Neural cell (in vitro differentiated cells): Measurements from ENCODE around the gene HSD11B1L. TPM values are rescaled to one million over a fixed set of nuclear protein-coding genes. Genes with fewer than 3 reads are reported as not detected.

Source experiments
- H2AFZ ChIP-seq: fragments of 200-600, 300-800 bp; sonication (generic), shearing (Covaris generic); 2 replicates; pipeline ENCODE4 v1.6.0; 2014; ENCODE audit warnings: low read depth, mild to moderate bottlenecking, antibody characterized with exemption, low read length, moderate library complexity
- H3F3A ChIP-seq: fragments of 200-600 bp; shearing (Covaris generic); 2 replicates; pipeline ENCODE4 v1.6.1; 2016; ENCODE audit warnings: mild to moderate bottlenecking, moderate library complexity, mixed read lengths, antibody characterized with exemption, low read length; ENCODE audit not compliant: insufficient read depth, poor library complexity, severe bottlenecking
- H3K27ac ChIP-seq: fragments of 200-600, 300-800 bp; sonication (generic), shearing (Covaris generic); 2 replicates; pipeline ENCODE4 v1.5.1; 2014; ENCODE audit warnings: mild to moderate bottlenecking, low read length, moderate library complexity
- H3K27me3 ChIP-seq: fragments of 300-800, 200-600 bp; sonication (generic), shearing (Covaris generic); 2 replicates; pipeline ENCODE4 v1.6.0; 2014; ENCODE audit warnings: mild to moderate bottlenecking, low read depth, low read length, moderate library complexity; ENCODE audit not compliant: insufficient read depth
- H3K36me3 ChIP-seq: fragments of 300-800, 200-600 bp; sonication (generic), shearing (Covaris generic); 2 replicates; pipeline ENCODE4 v1.5.1; 2014; ENCODE audit warnings: mild to moderate bottlenecking, antibody characterized with exemption, low read length, moderate library complexity; ENCODE audit not compliant: insufficient read depth
- H3K4me2 ChIP-seq: fragments of 300-800, 200-600 bp; sonication (generic), shearing (Covaris generic); 2 replicates; pipeline ENCODE4 v1.6.0; 2014; ENCODE audit warnings: mild to moderate bottlenecking, low read length
- H3K4me3 ChIP-seq: fragments of 300-800, 200-600 bp; sonication (generic), shearing (Covaris generic); 2 replicates; pipeline ENCODE4 v1.5.1; 2014; ENCODE audit warnings: mild to moderate bottlenecking, low read length, moderate library complexity
- H3K79me2 ChIP-seq: fragments of 200-600 bp; shearing (Covaris generic); replicated peaks from 2 replicates; pipeline ENCODE4 v1.6.0; 2014; ENCODE audit warnings: mild to moderate bottlenecking, low read length, moderate library complexity; ENCODE audit not compliant: insufficient read depth
- H3K9ac ChIP-seq: fragments of 300-800, 200-600 bp; sonication (generic), shearing (Covaris generic); 2 replicates; pipeline ENCODE4 v1.6.1; 2016; ENCODE audit warnings: mild to moderate bottlenecking, low read length, mixed read lengths
- H3K9me2 ChIP-seq: fragments of 200-600 bp; shearing (Covaris generic); 2 replicates; pipeline ENCODE4 v1.6.1; 2016; ENCODE audit warnings: mild to moderate bottlenecking, low read length, mixed read lengths; ENCODE audit not compliant: insufficient read depth
- H3K9me3 ChIP-seq: fragments of 200-600, 300-800 bp; sonication (generic), shearing (Covaris generic); 2 replicates; pipeline ENCODE4 v1.6.1; 2016; ENCODE audit warnings: mild to moderate bottlenecking, mixed run types, low read length, moderate library complexity, mixed read lengths
- H4K20me1 ChIP-seq: fragments of 200-600 bp; shearing (Covaris generic); 2 replicates; pipeline ENCODE4 v1.6.1; 2016; ENCODE audit warnings: mild to moderate bottlenecking, mixed run types; ENCODE audit not compliant: insufficient read depth
- EP300 ChIP-seq: fragments of 450-650 bp; conservative IDR thresholded peaks from 2 replicates; pipeline ENCODE4 v1.6.1; 2014; ENCODE audit warnings: antibody characterized with exemption, mild to moderate bottlenecking, moderate library complexity; ENCODE audit not compliant: poor library complexity, severe bottlenecking
- EZH2 ChIP-seq: fragments of 200-600, 300-800 bp; shearing (Covaris generic), sonication (generic); IDR thresholded peaks from 2 replicates; pipeline ENCODE4 v1.6.1; 2014; ENCODE audit warnings: antibody characterized with exemption, low read length, borderline replicate concordance, mild to moderate bottlenecking; ENCODE audit not compliant: insufficient read depth, poor library complexity, severe bottlenecking
- MXI1 ChIP-seq: fragments of 450-650 bp; conservative IDR thresholded peaks from 2 replicates; pipeline ENCODE4 v1.6.1; 2014; ENCODE audit warnings: antibody characterized with exemption, mild to moderate bottlenecking; ENCODE audit not compliant: poor library complexity, severe bottlenecking
- POLR2AphosphoS5 ChIP-seq: IDR thresholded peaks from 2 replicates; pipeline ENCODE4 v1.6.1; 2012
- RAD21 ChIP-seq: fragments of 450-650 bp; conservative IDR thresholded peaks from 2 replicates; pipeline ENCODE4 v1.6.1; 2014; ENCODE audit warnings: antibody characterized with exemption, mild to moderate bottlenecking, moderate library complexity
- SMC3 ChIP-seq: fragments of 450-650 bp; conservative IDR thresholded peaks from 2 replicates; pipeline ENCODE4 v1.6.1; 2014; ENCODE audit warnings: antibody characterized with exemption, mild to moderate bottlenecking, moderate library complexity; ENCODE audit not compliant: poor library complexity
- TAF1 ChIP-seq: IDR thresholded peaks from 2 replicates; pipeline ENCODE4 v1.6.1; 2012; ENCODE audit warnings: low read depth
- polyA plus RNA-seq: library from polyadenylated mRNA; depleted of rRNA; stranded (reverse); fragments of >200 nt; gene quantifications from 2 replicates; pipeline ENCODE4 v1.2.3, GENCODE V29; 2014
- TF ChIP-seq, protein P1 (sequence below): fragments of 450-650 bp; IDR thresholded peaks from 2 replicates; pipeline ENCODE4 v1.5.1; 2014; ENCODE audit warnings: antibody characterized with exemption, mild to moderate bottlenecking, moderate library complexity; ENCODE audit not compliant: poor library complexity, severe bottlenecking

Gene HSD11B1L
- polyA plus RNA-seq, 1 donor from 2014 or later, result 170 TPM

DNA sequence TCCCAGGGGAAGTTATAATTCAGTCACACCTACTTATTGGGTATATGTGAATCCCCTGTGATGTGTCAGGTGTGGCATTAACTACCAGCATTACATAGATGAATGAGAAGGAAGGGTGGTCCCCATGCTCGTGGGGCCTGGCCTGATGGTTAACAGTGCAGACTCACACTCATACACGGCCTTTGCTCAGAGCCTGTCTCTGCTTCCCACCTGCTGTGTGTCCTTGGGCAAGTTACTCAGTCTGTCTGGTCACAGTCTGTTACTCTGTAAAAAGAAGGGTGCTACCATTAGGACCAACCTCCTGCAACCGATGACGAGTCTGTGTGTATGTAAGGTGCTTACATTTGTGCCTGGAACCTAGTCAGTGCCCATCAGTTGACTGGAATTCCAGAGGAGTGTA lies 34.1 kb upstream of the HSD11B1L start:
- no peak for TF ChIP-seq RAD21
- TF ChIP-seq EP300, result no peak
- no peak for TF ChIP-seq EZH2
- TF ChIP-seq POLR2AphosphoS5, result no peak
- Histone ChIP-seq H3K4me3 (no peak overlapping the region), H4K20me1 (peaks cover 13% of the 10 kb centered on the region), H3K79me2 (peaks cover 46% of the 10 kb centered on the region), H3K27me3 (no peaks in the 10 kb centered on the region), H2AFZ (no peak overlapping the region), H3K36me3 (peaks cover 5% of the 10 kb centered on the region), H3K27ac (no peak overlapping the region), H3K9me2 (no peaks in the 10 kb centered on the region), H3F3A (no peaks in the 10 kb centered on the region), H3K9me3 (no peaks in the 10 kb centered on the region), H3K9ac (no peak overlapping the region), H3K4me2 (no peak overlapping the region)

DNA sequence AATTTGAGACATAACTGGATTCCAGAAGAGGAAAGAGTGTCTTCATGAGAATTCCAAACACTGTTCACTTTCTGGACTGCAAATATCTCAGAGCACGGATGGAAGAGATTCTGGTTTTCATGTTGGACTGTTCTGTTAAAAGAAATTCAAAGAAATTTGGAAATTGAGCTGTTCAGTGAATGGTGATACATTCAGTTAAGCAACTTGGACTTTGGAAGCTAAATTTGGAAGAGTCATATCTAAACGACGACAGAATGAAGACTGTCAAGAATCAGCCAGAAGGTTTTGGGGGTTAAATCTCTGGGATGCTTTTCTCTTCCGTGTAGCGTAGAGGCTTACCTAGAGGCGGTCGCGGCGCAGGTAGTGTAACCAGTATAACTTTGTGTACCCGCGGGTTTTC lies 32.4 kb upstream of the HSD11B1L start:
- no peaks in the 10 kb centered on the region for H3K9me2 ChIP-seq
- H3F3A ChIP-seq, result no peaks in the 10 kb centered on the region
- H3K36me3 ChIP-seq, result peaks cover 5% of the 10 kb centered on the region
- no peaks in the 10 kb centered on the region for H3K27me3 ChIP-seq
- H3K4me2 ChIP-seq, result no peak overlapping the region
- TF ChIP-seq, protein P1, sequence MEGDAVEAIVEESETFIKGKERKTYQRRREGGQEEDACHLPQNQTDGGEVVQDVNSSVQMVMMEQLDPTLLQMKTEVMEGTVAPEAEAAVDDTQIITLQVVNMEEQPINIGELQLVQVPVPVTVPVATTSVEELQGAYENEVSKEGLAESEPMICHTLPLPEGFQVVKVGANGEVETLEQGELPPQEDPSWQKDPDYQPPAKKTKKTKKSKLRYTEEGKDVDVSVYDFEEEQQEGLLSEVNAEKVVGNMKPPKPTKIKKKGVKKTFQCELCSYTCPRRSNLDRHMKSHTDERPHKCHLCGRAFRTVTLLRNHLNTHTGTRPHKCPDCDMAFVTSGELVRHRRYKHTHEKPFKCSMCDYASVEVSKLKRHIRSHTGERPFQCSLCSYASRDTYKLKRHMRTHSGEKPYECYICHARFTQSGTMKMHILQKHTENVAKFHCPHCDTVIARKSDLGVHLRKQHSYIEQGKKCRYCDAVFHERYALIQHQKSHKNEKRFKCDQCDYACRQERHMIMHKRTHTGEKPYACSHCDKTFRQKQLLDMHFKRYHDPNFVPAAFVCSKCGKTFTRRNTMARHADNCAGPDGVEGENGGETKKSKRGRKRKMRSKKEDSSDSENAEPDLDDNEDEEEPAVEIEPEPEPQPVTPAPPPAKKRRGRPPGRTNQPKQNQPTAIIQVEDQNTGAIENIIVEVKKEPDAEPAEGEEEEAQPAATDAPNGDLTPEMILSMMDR, result no peak
- TF ChIP-seq TAF1 (no peak), SMC3 (no peak), MXI1 (no peak), EZH2 (no peak), POLR2AphosphoS5 (no peak)
- no peak overlapping the region for H2AFZ ChIP-seq
- no peak overlapping the region for H3K4me3 ChIP-seq
- H3K9ac ChIP-seq, result no peak overlapping the region
- H3K79me2 ChIP-seq, result peaks cover 31% of the 10 kb centered on the region
- no peak overlapping the region for H3K27ac ChIP-seq
- no peaks in the 10 kb centered on the region for H3K9me3 ChIP-seq
- H4K20me1 ChIP-seq, result peaks cover 12% of the 10 kb centered on the region

DNA sequence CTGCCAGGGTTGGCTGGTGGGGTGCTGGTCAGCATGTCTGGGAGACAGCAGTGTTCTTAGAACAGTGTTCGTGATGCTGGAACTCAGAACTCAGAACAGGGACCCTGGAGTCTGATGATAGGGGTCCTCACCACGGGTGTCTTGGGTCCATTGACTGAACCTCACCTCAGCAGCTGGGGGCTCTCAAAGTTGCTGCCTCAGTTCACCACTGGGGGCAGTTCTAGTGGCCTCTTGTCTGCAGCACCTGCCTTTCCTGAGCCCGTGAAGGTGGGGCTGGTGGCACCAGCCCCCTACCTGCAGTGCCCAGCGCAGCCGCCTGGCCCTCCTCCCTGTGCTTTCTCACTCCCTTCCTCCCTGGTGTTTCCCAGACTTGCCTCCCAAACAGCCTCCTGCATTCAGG lies 29.5 kb upstream of the HSD11B1L start:
- H3K9me3 ChIP-seq, result no peaks in the 10 kb centered on the region
- H3K4me2 ChIP-seq, result no peak overlapping the region
- H3K4me3 ChIP-seq, result no peak overlapping the region
- H3K9me2 ChIP-seq, result no peaks in the 10 kb centered on the region
- H3K27me3 ChIP-seq, result no peaks in the 10 kb centered on the region
- H3K9ac ChIP-seq, result no peak overlapping the region
- no peaks in the 10 kb centered on the region for H4K20me1 ChIP-seq
- no peaks in the 10 kb centered on the region for H3F3A ChIP-seq
- peaks cover 1% of the 10 kb centered on the region for H3K36me3 ChIP-seq
- H3K79me2 ChIP-seq, result peaks cover 7% of the 10 kb centered on the region
- no peak overlapping the region for H2AFZ ChIP-seq
- H3K27ac ChIP-seq, result no peak overlapping the region
- TF ChIP-seq MXI1 (no peak), EZH2 (no peak), TAF1 (no peak), SMC3 (no peak)
- TF ChIP-seq, protein P1, result no peak
